Measurements from ENCODE around the gene OMD.

Gene OMD, protein sequence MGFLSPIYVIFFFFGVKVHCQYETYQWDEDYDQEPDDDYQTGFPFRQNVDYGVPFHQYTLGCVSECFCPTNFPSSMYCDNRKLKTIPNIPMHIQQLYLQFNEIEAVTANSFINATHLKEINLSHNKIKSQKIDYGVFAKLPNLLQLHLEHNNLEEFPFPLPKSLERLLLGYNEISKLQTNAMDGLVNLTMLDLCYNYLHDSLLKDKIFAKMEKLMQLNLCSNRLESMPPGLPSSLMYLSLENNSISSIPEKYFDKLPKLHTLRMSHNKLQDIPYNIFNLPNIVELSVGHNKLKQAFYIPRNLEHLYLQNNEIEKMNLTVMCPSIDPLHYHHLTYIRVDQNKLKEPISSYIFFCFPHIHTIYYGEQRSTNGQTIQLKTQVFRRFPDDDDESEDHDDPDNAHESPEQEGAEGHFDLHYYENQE

DNA sequence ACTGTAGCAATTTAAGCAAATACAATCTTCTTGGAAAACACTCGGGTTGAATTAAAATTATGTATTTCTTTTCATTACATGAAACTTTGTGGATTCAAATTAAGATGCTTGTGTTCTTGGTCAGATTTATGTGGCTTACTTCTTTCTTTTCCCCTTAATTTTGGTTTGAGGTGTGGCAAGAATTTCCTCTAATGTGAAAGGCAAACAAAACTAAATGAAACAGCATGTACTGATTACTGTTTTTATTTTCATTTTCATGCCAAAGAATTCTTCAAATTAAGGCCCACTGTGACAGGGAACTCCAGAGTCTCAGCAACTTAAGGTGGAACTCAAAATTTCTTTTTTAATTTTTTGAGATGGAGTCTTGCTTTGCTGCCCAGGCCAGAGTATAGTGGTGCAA lies at the start of gene OMD:
OMD (minus strand) TSS at position 132 of the 400 bp plus-strand sequence. CDS start 6,913 bp downstream, outside the sequence.
- DNase-seq (ENCODE audit: low read depth in 3 of 3, low spot score in 1 of 3), result no peak

DNA sequence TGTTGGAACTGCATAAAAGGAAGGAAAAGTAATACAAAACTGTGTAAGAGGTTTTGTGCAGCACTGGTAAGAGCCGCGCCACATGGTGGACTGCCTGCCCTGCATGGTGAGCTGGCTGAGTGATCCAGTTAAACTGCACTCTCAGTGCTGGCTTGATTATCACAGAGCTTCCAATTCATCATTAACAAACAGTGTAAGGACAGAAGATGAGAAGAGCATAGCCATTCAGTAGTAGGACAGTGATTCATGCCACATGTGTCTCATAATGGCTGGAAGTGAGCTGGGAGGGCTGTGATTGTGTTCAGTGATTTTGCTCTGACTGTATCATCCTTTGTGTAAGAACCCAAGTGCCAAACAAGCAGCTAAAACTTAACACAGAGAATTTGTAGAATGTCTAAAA lies 43.9 kb upstream of the OMD start:
- DNase-seq (ENCODE audit: low read depth in 3 of 3, low spot score in 1 of 3), result no peak

DNA sequence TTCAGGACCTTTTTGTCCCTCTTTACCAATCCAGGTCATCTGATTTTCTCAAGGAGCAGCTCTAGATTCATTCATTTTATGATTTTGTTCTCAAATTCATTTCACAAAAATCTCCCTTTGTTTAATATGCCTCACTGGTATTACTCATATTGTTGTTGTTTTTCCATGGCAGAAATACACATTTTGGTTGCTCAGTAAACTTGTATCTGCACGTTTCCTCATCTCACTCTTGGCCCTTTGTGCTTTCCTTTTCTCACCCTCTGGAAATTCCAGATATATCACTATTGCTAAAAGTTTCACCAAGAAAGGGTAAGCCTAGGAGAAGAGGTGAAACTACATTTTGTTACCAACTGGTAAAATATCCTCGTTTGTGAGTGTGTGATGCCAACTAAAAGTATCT lies 43.2 kb upstream of the OMD start:
- no peak for DNase-seq (ENCODE audit: low read depth in 3 of 3, low spot score in 1 of 3)

DNA sequence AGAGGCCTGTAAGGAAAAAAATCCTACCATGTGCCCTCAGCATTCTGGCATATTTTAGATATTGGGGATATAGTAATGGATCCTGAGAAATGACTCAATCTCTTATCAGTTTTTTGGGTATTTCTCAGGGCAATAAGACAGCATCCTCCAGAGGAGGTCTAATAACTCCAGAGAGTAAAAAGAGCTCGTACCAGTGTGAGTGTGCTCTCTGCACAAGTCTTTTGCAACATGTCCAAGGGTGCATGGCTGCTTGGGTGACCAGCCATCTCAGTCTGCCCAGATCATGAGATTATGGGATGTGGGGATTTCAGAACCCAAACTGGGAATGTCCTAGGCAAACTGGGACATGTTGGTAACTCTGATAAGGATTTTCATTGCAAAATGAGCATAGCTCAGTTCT lies 42.8 kb upstream of the OMD start:
- DNase-seq (ENCODE audit: low read depth in 3 of 3, low spot score in 1 of 3), result no peak

DNA sequence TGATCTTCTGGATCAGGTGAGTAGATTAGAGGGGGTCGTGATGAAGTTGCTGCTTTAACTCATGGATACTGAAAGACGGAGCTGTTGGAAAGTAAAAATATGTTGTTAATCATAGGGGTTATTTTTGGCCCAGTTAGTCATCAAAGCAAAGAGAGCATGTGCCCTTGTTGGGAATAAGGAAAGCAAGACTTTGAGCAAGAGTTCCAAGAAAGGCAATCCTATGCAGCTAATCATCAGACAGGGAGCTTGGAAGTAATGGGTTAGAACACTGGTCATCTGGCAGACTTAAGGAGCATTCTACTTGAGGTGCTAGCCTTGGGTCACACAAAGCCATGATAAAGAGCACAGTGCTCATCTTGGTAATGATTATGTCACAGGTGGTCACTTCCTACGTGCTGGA lies 39.7 kb upstream of the OMD start:
- DNase-seq (ENCODE audit: low read depth in 3 of 3, low spot score in 1 of 3), result no peak

DNA sequence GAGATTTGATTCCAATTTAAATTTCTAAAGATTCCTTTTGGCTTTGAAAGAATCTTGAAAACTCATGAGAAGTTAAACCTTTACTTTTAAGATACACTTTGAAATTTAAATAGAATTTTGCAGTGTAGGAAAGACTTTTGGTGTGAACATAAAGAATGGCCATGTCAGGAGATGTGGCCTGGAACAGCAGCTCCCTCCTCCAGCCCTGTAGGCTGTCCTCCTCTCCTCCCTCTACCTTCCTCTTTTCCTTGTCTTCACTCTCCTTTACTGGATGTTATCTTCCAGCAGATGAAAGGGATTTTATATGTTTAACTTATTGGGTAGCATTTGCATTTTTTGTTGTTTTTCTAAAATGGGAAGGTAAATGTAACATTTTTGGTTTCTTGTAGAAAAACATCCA lies 39.1 kb upstream of the OMD start:
- DNase-seq (ENCODE audit: low read depth in 3 of 3, low spot score in 1 of 3), result no peak

DNA sequence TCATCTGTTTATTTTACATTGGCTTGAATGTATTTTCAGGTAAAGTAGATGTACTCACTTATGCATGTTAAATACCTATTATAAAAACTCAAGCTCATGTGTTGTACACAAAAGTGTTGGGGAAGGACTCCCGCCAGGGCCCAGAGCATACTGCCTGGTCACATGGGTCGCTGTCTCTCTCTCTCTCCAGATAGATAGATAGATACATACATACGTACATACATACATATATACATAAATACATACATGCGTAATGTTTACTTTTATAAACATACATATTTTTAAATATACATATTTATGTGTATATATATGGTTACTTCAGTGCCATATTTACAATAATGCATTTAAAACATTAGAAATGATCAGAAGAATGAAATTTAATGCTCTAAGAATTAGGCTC lies 33.3 kb upstream of the OMD start:
- no peak for DNase-seq (ENCODE audit: low read depth in 3 of 3, low spot score in 1 of 3)

DNA sequence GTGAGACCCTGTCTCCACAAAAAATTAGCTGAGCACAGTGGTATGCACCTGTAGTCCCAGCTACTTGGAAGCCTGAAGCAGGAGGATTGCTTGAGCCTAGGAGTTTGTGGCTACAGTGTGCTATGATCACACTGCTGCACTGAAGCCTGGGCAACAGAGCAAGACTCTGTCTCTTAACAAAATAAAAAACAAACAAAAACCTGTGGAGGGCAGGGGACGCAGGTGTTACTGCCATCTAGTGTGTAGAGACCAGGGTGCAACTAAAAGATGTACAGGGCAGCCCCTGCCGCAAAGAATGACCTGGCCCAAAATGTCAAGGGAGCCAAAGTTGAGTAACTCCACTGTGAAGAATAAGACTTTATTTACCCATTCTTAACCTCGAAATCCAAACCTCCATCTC lies 30.9 kb upstream of the OMD start:
- no peak for DNase-seq (ENCODE audit: low read depth in 3 of 3, low spot score in 1 of 3)

DNA sequence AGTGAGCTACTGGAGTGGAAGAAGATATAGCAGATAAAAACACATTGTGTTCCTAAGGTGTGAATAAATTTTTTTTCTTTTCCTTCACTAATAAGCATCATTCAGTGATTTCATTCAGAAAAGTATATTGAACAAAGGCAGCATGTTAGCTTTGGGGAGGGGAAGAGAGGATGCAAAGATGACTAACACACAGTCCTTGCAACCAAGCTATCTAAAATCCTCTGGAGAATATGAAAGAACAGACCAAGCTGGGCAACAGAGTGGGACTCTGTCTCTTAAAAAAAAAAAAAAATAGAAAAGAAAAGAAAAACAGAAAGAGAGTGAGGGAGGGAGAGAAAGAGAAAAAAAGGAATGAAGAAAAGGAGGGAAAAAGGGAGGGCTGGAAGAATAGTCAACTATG lies 22.3 kb upstream of the OMD start:
- no peak for DNase-seq (ENCODE audit: low read depth in 3 of 3, low spot score in 1 of 3)

DNA sequence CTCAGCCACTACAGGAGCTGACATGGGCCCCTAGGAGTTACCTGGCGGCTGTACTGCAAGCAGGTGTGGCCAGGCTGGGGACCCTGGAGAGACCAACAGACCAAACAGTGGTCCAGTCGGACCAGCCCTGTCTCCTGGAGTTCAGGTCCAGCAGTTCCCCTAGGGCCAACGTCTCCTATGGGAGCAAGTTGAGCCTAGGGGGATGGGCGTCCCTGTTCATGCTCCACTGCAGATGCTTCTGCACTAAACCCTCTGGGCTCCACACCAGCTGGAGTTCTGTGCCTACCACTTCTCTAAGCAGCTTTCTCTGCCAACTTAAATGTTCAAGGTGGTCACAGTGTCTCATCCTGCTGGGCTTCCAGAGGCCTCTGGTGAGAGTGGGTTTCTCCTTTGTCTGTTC lies 20.6 kb upstream of the OMD start:
- no peak for DNase-seq (ENCODE audit: low read depth in 3 of 3, low spot score in 1 of 3)

DNA sequence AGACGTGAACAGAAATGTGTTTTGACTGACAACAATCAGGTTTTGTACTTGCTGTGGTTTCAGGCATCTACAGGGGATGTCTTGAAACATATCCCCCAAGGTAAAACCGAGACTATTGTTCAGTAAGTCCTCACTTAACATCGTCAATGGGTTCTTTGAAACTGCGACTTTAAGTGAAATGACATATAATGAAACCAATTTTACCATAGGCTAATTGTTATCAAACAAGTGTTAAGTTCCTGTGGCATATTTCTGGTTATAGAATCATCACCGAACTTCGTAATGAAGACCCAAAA lies 16.4 kb upstream of the OMD start:
- DNase-seq (ENCODE audit: low read depth in 3 of 3, low spot score in 1 of 3), result no peak

DNA sequence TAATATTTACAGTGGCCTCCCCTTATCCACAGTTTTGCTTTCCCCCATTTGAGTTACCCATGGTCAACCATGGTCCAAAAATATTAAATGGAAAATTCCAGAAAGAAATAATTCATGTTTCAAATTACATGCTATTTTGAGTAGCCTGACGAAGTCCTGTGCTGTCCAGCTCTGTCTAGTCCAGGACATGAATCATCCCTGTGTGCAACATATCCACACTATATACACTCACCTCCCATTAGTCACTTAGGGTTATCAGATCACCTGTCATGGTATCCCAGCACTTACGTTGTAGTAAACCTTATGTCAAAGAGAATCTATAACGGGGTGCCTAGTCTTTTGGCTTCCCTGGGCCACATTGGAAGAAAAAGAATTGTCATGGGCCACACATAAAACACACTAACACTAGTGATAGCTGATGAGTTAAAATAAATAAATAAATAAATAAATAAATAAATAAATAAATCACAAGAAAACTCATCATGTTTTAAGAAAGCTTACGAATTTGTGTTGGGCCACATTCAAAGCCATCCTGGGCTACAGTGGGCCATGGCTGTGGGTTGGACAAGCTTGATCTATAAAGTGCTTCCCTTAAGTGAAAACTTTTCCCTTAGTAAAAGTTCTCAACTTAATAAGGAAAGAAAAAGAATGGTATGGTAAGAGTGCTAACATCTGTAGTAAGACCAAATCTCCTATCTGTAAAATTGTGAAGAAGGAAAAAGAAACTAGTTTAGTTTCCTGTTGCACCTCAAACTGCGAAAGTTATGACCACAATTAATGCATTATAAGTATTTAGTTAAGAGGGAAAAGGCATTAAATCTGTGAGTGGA lies 15.9 kb upstream of the OMD start:
- DNase-seq (ENCODE audit: low read depth in 3 of 3, low spot score in 1 of 3), result no peak

DNA sequence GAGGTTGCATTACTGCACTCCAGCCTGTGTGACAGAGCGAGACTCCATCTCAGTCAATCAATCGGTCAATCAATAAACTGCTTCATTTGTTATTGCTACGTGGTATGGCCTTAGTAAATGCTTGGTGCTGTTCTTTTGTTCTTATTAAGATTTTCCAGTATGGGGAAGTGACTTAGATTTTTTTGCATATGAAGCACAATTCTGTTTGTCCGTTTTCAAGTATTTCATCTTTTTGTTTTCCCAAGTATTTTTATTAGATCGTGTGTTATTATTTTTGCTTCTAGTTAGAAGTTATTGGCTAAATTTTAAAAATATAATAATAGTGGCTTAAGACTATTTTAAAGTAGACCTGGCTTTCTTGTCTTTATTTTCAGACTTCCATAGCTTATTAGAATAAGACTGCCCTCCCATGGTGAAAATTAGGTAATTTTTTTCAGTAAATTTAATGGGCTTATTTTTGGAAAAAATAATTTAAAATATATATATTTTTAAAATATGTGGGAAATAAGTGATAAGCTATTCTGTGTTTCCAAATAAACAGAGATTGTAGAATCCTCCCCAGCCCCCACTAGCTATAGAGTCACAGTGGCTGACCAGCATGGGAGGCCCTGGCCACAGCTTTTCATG lies 14.7 kb upstream of the OMD start:
- DNase-seq (ENCODE audit: low read depth in 3 of 3, low spot score in 1 of 3), result no peak

DNA sequence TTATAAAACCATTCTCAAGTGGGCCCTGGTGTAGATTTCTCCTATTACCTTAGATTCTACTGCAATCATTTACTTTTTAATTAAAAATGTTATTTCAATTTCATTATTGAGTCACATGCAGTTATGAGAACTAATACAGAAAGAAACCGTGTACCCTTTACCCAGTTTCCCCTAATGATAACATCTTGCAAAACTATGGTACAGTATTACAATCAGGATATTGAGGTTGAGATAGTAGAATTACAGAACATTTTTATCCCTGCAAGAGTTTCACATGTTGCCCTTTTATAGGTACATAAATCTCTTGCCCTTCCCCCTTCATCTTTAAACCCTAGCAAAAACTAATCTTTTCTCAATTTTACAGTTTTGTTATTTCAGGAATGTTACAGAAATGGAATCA lies 11.0 kb upstream of the OMD start:
- DNase-seq (ENCODE audit: low read depth in 3 of 3, low spot score in 1 of 3), result no peak

DNA sequence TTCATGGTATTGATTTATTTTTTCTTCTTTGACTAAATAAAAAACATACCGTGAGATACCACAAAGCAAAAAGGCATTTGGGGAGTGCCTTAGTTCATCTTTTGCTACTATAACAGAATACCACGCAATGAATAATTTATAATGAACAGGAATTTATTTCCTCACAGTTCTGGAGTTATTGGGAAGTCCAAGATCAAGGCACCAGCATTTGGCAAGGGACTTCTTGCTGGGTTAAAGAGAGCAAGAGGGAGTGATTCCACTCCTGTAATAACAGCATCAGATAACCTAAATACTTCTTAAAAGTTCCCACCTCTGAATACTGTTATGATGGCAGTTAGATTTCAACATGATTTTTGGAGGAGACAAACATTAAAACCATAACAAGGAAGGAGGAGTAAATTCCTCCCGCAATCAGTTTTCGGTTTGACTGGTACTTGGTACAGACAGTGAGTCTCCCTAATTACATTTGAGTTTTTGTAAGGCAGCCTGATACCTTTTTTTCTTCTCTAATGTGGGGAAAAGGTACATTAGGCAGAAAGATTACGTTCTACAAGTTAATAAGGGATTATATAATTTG lies 8.8 kb upstream of the OMD start:
- DNase-seq (ENCODE audit: low read depth in 3 of 3, low spot score in 1 of 3), result no peak

DNA sequence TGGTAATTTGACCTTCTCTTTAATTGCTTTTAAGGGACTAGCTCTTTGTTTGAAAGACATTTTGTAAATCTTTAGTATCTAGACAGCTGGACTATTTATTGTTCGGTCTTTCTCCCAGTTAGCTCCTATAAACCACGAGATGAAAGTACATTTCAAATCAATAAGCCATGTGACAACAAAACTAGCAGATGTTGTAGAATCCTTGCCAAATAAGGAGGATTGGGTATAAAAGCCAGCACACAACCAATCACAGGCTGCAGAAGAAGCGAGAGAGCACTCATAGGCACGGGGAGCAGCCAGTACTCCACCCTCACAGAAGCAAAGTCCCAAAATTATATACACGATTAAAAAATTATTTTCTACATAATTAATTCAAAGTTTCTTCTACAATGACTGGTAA lies 8.1 kb upstream of the OMD start:
- DNase-seq (ENCODE audit: low read depth in 3 of 3, low spot score in 1 of 3), result no peak

DNA sequence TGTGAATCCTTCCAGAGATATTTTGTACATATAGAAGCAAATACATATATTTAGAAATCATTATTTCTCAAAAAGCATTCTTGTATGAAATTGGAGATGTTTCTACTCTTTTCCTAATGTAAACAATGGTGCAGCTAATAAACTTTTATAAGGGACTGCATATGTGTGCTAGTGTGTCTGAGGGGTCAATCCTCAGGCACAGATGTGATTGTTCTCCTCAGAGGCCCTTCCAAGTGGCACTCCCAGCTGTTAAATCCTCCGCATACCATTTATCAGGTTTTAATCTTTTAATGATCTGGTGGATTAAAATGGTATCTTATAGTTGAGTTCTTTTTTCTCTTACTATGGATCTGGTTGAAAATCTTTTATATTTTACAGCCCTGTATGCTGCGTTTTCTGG lies 5.6 kb upstream of the OMD start:
- DNase-seq (ENCODE audit: low read depth in 3 of 3, low spot score in 1 of 3), result no peak

DNA sequence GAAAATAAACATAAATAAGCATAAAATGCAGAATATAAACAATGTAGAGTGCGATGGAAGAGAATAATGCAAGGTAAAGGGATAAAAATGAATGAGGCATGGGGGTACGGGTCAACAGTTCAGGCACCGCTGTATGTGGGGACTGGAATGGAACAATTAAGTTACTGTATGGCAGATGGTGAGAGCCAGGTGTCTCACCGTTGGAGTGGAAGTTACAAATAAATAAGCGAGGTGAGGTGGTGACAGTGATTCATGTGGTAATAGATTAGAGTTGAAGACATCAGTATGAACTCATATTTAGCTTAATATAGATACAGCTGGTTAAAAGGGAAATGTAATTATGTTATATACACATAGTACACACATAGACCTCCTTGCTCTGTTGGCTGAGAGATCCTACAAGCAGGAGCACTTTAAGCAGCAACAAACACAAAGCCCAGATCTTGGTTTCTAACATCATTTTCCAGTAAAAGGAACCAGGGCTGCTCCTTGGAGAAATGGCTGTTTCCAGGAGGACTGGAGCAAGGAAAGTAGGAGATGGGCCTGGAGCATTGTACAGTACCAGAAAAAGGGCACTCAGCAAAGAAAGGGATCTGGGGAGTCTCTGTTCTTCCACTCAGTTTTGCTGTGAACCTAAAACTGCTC lies 2.4 kb upstream of the OMD start:
- DNase-seq (ENCODE audit: low read depth in 3 of 3, low spot score in 1 of 3), result no peak

DNA sequence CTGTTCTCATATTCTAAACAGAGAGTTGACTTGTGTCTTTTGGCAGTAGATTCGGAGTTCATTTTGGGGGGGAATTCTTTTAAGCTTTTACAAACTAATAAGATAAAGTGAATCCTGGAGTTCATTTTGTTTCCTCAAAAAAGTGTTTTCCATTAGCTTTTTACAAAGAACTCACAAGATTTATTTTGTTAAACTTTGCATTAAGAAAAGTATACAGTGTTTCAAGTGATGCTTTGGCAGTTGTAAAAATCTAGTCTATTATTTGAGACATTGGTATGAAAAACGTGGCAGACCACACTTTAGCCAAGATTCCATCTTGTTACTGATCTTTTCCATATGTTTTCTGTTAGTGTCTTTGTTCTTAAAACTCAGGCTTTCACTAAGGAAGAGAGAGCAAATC lies 1.2 kb upstream of the OMD start:
- DNase-seq (ENCODE audit: low read depth in 3 of 3, low spot score in 1 of 3), result no peak

DNA sequence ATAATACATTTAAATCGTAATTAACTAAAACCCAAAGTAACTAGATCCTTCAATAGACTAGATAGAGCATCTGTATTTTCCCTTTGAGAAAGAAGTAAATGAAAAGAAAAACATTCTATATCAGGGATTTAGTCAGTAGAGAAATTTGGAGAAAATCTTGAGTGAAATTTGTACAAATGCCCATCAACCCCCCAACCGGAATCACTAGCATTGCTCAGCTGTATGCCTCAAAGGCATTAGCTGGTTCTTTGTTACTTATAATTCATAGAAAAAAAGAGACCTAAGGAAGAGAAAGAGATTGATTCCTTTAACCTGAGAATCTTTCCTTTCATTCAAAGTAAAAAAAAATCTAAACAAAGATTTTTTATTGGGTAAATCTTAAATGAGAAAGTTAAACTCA lies 659 bp downstream of the OMD start:
- no peak for DNase-seq (ENCODE audit: low read depth in 3 of 3, low spot score in 1 of 3)

DNA sequence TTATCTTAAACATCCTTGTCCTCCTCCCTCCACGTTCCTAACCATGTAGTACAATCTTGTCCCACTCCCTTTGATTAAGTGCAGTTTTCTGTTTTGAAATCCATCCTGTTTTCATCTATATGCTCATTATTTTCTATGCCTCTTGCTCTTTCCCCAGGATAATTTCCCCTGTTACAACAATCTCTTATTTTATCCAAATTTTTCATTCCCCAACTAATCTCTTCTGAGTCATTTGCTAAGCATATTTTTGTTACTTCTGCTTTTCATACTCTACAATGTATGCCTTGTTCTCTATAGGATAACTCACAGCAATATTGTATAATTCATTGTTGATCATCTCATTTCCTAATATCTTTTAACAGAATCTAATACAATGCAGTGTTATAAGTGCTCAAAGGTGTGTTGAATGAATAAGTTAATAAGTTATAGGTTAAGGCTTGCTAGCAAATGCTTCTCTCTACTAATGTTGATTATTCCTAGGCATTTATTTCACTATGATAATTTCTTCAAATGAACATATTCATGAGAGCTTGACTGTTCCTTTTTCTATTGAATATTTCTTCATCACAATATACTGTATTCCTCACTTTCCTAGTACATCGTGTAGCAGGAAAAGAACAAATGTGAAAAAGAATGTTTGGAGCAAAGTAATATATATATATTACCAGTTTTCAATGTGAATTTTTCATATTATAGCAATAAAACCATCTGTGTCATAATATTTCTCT lies 1.5 kb downstream of the OMD start:
- DNase-seq (ENCODE audit: low read depth in 3 of 3, low spot score in 1 of 3), result no peak
